Activated naive CD8-positive, alpha-beta T cell treated with anti-CD3 and anti-CD28 coated beads, Interleukin-2, amount 10 ng/mL, durations not matched to agents 7 days and 5 days (primary cell): ENCODE data around the gene SLC48A1. TPM values are rescaled to one million over a fixed set of nuclear protein-coding genes. Genes with fewer than 3 reads are reported as not detected.

Experiments
- ATAC-seq: fragments of 150-1000 bp; cut with Tn5 transposase; one replicate; pipeline ENCODE4 v1.10.0; 2021; ENCODE audit warnings: low read depth, moderate library complexity
- POLR2A ChIA-PET: fragments of 350-600 bp; sonication (Branson Sonifier 250); formaldehyde crosslinking; loops from one replicate; lab custom pipeline; 2021; ENCODE audit warnings: antibody characterized with exemption; lab: Charles Lee
- DNase-seq: peaks from one replicate; pipeline ENCODE4 v3.0.0; 2021
- H3K27ac Mint-ChIP-seq: one replicate; pipeline ENCODE4 v1.8.0; 2022; ENCODE audit warnings: mild to moderate bottlenecking, mixed read lengths
- H3K27me3 Mint-ChIP-seq: one replicate; pipeline ENCODE4 v1.8.0; 2022; ENCODE audit warnings: mild to moderate bottlenecking, moderate library complexity, mixed read lengths
- H3K36me3 Mint-ChIP-seq: one replicate; pipeline ENCODE4 v1.8.0; 2021; ENCODE audit warnings: mild to moderate bottlenecking, mixed read lengths
- H3K4me1 Mint-ChIP-seq: one replicate; pipeline ENCODE4 v1.8.0; 2021; ENCODE audit warnings: mixed read lengths
- H3K4me3 Mint-ChIP-seq: one replicate; pipeline ENCODE4 v1.8.0; 2022; ENCODE audit warnings: mild to moderate bottlenecking, moderate library complexity, mixed read lengths
- H3K9me3 Mint-ChIP-seq: one replicate; pipeline ENCODE4 v1.8.0; 2021; ENCODE audit warnings: mixed read lengths
- total RNA-seq, 2 experiments: library from RNA; stranded (reverse); gene quantifications; one replicate each; pipeline ENCODE4 v1.2.3, GENCODE V29; 2021

The SLC48A1 gene
- total RNA-seq, 2 experiments from 2014 or later = 13.4 to 13.9 TPM

DNA sequence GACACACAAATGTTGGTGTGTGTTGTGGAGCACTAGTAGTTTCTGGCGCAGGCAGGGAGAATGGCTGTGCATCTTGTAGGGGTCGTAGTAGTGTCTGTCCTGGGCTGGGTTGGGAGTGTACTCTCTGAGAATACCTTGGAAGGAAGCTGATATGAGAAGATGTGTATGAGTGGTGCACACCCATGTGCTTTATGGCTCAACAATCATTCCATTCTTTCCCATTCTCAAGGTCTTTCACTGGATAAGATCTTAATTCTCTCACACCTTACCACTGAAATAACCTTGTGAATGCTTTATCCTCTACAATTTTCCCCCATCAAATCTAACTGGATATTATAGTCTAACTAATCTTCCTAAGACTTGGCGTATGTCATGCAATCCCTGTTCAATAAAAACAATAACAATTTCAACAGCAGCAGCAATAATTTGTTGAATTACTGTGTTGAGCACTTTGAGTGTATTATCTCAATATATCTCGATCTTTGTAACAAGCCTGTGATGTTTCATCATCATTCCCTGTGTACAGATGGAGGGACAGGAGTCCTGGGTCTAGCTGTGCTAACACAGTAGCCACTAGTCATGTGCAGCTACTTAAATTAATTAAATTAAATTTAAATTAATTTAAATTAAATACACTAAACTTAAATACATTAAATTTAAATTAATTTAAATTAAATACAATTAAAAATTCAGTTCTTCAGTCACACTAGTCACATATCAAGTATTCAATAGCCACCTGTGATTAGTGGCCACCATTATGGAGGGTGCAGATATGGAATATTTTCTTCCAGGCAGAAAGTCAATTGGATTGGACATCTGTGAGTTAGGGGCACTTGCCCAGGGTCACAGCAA, 3.6 kb upstream of the SLC48A1 start:
- Mint-ChIP-seq H3K36me3 (no peaks in the 10 kb centered on the region), H3K27ac (no peak overlapping the region), H3K9me3 (no peaks in the 10 kb centered on the region), H3K4me3 (no peak overlapping the region), H3K4me1 (peaks cover 29% of the 10 kb centered on the region), H3K27me3 (peaks cover 12% of the 10 kb centered on the region)
- DNase-seq (no peak), ATAC-seq (no peak)
- POLR2A ChIA-PET = no interaction called here

GRCh38 chr12:47770086-47770726, 2.8 kb upstream of the SLC48A1 start:
- Mint-ChIP-seq H3K27ac (no peak overlapping the region), H3K36me3 (no peaks in the 10 kb centered on the region), H3K4me1 (peaks cover 36% of the 10 kb centered on the region), H3K9me3 (no peaks in the 10 kb centered on the region), H3K4me3 (no peak overlapping the region), H3K27me3 (peaks cover 11% of the 10 kb centered on the region)
- DNase-seq (no peak), ATAC-seq (no peak)
- POLR2A ChIA-PET = no interaction called here

DNA sequence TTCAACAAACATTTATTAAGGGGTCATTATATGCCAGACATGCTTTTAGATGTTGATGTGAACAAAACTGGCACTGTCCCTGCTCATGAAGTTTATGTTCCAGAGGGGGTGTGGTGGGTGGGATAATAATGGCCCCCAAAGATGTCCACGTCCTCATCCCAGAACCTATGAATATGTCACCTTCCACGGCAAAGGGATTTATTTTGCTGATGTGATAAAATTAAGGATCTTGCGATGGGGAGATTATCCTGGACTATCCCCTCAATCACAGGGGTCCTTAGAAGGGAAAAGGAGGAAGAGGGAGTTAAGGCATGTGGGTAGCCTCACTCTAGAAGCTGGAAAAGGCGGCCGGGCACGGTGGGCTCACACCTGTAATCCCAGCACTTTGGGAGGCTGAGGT, 1.7 kb upstream of the SLC48A1 start:
- no peak overlapping the region for H3K4me3 Mint-ChIP-seq
- no peaks in the 10 kb centered on the region for H3K36me3 Mint-ChIP-seq
- POLR2A ChIA-PET = no interaction called here

GRCh38 chr12:47772094-47772660, 861 bp upstream of the SLC48A1 start:
- no peak for DNase-seq
- Mint-ChIP-seq H3K4me3 (peak overlapping the region; percentile 81), H3K4me1 (peaks cover 29% of the 10 kb centered on the region), H3K27ac (peak overlapping the region; percentile 72), H3K36me3 (no peaks in the 10 kb centered on the region), H3K9me3 (no peaks in the 10 kb centered on the region), H3K27me3 (peaks cover 11% of the 10 kb centered on the region)
- POLR2A ChIA-PET = interaction anchor here (0.6 to 2.0 kb wide), 3 partner anchors 31 to 46 kb away, joined by 3 to 7 read pairs (median 4); no protein-coding TSS in a partner anchor
- no peak for ATAC-seq

More for the DNA sequence above, 1.7 kb upstream of the SLC48A1 start:
- Mint-ChIP-seq H3K4me1 (peaks cover 30% of the 10 kb centered on the region), H3K27me3 (peaks cover 11% of the 10 kb centered on the region), H3K27ac (no peak overlapping the region), H3K9me3 (no peaks in the 10 kb centered on the region)
- no peak for ATAC-seq
- DNase-seq = no peak

DNA sequence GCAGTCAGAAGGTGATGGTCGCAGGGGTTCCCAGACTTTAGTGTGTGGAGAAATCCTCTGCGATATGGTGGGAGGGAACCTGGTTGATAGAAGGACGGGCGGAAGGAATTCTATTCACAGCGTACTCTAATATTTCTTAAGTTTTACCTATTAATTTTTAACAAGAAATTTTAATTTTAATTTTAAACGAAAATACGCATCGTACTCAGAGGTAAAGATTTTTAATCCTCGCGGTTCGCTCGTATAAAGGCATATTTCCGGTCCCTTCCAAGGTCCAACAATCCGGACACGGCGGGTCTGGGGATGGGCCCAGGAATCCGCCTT, 338 bp upstream of the SLC48A1 start:
- Mint-ChIP-seq H3K27me3 (peaks cover 7% of the 10 kb centered on the region), H3K27ac (peak overlapping the region; percentile 72), H3K4me3 (peak overlapping the region; percentile 81), H3K4me1 (peaks cover 29% of the 10 kb centered on the region), H3K36me3 (no peaks in the 10 kb centered on the region), H3K9me3 (no peaks in the 10 kb centered on the region)
- ATAC-seq = no peak
- no peak for DNase-seq
- POLR2A ChIA-PET = interaction anchor here (0.6 to 2.0 kb wide), 4 partner anchors 29 to 47 kb away, joined by 3 to 7 read pairs (median 4); no protein-coding TSS in a partner anchor

- peak overlapping the region; percentile 77 for H3K27ac Mint-ChIP-seq
- POLR2A ChIA-PET = interaction anchor here (0.8 to 3.6 kb wide), 2 partner anchors 9 to 59 kb away, joined by 3 to 18 read pairs; no protein-coding TSS in a partner anchor
These were observed 981 bp downstream of the SLC48A1 start for GRCh38 chr12:47773858-47774580.

DNA sequence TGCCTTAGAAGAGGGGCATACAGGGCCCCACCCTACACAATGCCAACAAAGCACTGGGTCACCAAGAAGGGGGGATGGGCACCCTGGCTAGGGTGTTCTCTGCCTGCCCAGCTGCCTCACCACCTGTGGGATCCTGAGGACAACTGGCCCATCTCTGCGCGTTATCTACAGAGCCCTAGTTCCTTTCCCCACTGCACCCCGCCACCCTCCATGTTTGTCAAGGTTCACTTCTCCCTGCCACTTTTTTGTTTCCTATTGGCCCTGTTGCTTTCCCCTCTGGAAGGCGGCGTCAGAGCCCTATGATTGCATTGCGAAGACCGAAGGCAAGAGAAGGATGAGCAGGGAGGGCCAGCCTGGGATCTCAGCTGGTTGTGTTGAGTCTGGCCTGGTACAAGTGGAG, 1.6 kb downstream of the SLC48A1 start:
- Mint-ChIP-seq H3K36me3 (no peaks in the 10 kb centered on the region), H3K27me3 (peaks cover 7% of the 10 kb centered on the region), H3K27ac (no peak overlapping the region), H3K9me3 (no peaks in the 10 kb centered on the region), H3K4me3 (peak overlapping the region; percentile 94), H3K4me1 (peaks cover 39% of the 10 kb centered on the region)
- DNase-seq (no peak), ATAC-seq (no peak)
- POLR2A ChIA-PET = interaction anchor here (3.6 kb wide), 1 partner anchor 59 kb away, joined by 18 read pairs; no protein-coding TSS in a partner anchor

More at GRCh38 chr12:47773858-47774580, 981 bp downstream of the SLC48A1 start:
- no peaks in the 10 kb centered on the region for H3K36me3 Mint-ChIP-seq
- DNase-seq (no peak), ATAC-seq (no peak)
- peaks cover 7% of the 10 kb centered on the region for H3K27me3 Mint-ChIP-seq
- H3K4me1 Mint-ChIP-seq = peaks cover 35% of the 10 kb centered on the region
- H3K4me3 Mint-ChIP-seq = peak overlapping the region; percentile 94
- no peaks in the 10 kb centered on the region for H3K9me3 Mint-ChIP-seq

DNA sequence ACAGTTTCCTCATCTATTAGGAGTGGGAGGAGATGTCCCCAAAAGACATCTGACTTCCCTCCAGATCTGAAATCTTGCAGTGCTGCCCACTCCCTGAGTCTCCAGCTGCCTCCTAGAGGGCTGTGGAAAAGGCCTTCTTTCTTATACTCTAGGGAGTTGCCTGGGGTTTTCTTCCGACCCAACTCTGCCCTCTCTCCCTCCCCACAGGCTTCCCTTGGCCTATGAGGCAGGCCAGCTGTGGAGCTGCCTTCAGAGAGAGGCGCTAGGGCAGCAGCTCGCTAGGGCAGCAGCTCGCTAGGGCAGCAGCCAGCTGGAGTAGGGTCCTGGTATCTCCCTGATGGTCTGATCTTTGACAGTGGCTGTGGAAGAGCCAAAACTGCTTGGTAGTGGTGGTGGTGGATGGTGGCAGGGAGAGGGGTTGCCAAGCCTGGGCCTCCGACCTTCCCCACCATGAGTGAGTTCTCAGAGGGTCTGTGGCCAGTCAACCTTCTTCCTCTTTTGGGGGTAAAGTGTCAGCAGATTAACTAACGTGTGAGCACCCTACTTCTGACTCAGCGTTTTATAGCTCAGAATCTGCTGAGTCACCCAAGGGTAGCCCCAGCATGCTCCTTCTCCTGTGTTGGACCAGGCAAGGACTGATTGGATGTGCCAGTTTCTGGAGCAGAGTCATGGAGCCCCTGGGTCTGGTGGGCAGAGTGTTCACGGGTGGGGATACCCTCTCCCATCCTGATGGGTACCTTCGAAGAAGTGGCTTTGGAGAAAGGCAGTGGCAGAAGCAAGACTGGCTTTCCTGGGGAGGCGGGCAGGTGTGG, 2.3 kb downstream of the SLC48A1 start:
- DNase-seq = no peak
- Mint-ChIP-seq H3K4me3 (peak overlapping the region; percentile 35), H3K27ac (no peak overlapping the region), H3K27me3 (peaks cover 7% of the 10 kb centered on the region), H3K4me1 (peaks cover 39% of the 10 kb centered on the region), H3K9me3 (no peaks in the 10 kb centered on the region), H3K36me3 (no peaks in the 10 kb centered on the region)
- POLR2A ChIA-PET = interaction anchor here (1.1 to 3.6 kb wide), 5 partner anchors 33 to 69 kb away, joined by 3 to 18 read pairs (median 5); partner anchors contain the start of gene RPAP3
- no peak for ATAC-seq

- POLR2A ChIA-PET = interaction anchor here (0.6 to 3.6 kb wide), 8 partner anchors 14 to 71 kb away, joined by 3 to 18 read pairs (median 4); partner anchors contain the start of gene RPAP3
- Mint-ChIP-seq H3K27ac (no peak overlapping the region), H3K36me3 (no peaks in the 10 kb centered on the region), H3K27me3 (peaks cover 7% of the 10 kb centered on the region), H3K4me1 (peaks cover 39% of the 10 kb centered on the region), H3K9me3 (no peaks in the 10 kb centered on the region), H3K4me3 (no peak overlapping the region)
- ATAC-seq = no peak
- no peak for DNase-seq
These were observed 3.6 kb downstream of the SLC48A1 start for GRCh38 chr12:47776471-47777143.

GRCh38 chr12:47777151-47777550, 4.1 kb downstream of the SLC48A1 start:
- DNase-seq (no peak), ATAC-seq (no peak)
- H3K27ac Mint-ChIP-seq = no peak overlapping the region
- H3K36me3 Mint-ChIP-seq = no peaks in the 10 kb centered on the region
- no peaks in the 10 kb centered on the region for H3K9me3 Mint-ChIP-seq
- H3K4me1 Mint-ChIP-seq = peaks cover 39% of the 10 kb centered on the region
- H3K4me3 Mint-ChIP-seq = no peak overlapping the region
- peaks cover 5% of the 10 kb centered on the region for H3K27me3 Mint-ChIP-seq
- POLR2A ChIA-PET = interaction anchor here (0.6 to 3.6 kb wide), 9 partner anchors 11 to 61 kb away, joined by 3 to 18 read pairs (median 4); no protein-coding TSS in a partner anchor

GRCh38 chr12:47777741-47778558, 4.9 kb downstream of the SLC48A1 start:
- Mint-ChIP-seq H3K27ac (no peak overlapping the region), H3K9me3 (no peaks in the 10 kb centered on the region), H3K27me3 (no peaks in the 10 kb centered on the region), H3K36me3 (no peaks in the 10 kb centered on the region), H3K4me1 (peaks cover 36% of the 10 kb centered on the region), H3K4me3 (no peak overlapping the region)
- POLR2A ChIA-PET = interaction anchor here (0.6 to 3.6 kb wide), 9 partner anchors 11 to 168 kb away, joined by 3 to 18 read pairs (median 4); no protein-coding TSS in a partner anchor
- ATAC-seq (no peak), DNase-seq (no peak)
